GM12892 (cell line): Measurements from ENCODE around the gene VDR.
"Not testable (repeated sequence)": the region's sequence is repeated elsewhere in the genome, so short reads cannot be mapped to it uniquely, and the experiment has no call there.

Source experiments
- DNase-seq: peaks from one replicate; pipeline ENCODE4 v3.0.0; 2011; ENCODE audit not compliant: insufficient read length
- FAIRE-seq: peaks from 2 replicates; lab custom pipeline; 2011; peaks lifted over from hg19 to GRCh38; lab: Jason Lieb, UNC
- POLR2A ChIP-seq: IDR thresholded peaks from 2 replicates; pipeline ENCODE4 v1.6.1; 2011; ENCODE audit warnings: low read depth, low read length, control low read depth
- POLR2AphosphoS5 ChIP-seq: IDR thresholded peaks from 2 replicates; pipeline ENCODE4 v1.6.1; 2011; ENCODE audit warnings: low read depth, low read length, control low read depth
- TAF1 ChIP-seq: IDR thresholded peaks from 2 replicates; pipeline ENCODE4 v1.6.1; 2011; ENCODE audit warnings: low read depth, mild to moderate bottlenecking, control low read depth, low read length, borderline replicate concordance

Gene VDR

GRCh38 chr12:47848853-47849252, 55.9 kb downstream of the VDR start:
- TF ChIP-seq POLR2A (no peak), POLR2AphosphoS5 (no peak), TAF1 (no peak)
- FAIRE-seq = no peak
- no peak for DNase-seq

- TF ChIP-seq POLR2A (no peak), TAF1 (no peak), POLR2AphosphoS5 (no peak)
- no peak for FAIRE-seq
- no peak for DNase-seq
Measured at GRCh38 chr12:47846294-47846996, 58.3 kb downstream of the VDR start.

GRCh38 chr12:47845081-47845480, 59.7 kb downstream of the VDR start:
- no peak for DNase-seq
- no peak for FAIRE-seq
- no peak for TF ChIP-seq POLR2AphosphoS5
- no peak for TF ChIP-seq POLR2A
- TF ChIP-seq TAF1 = no peak

- FAIRE-seq (no peak), DNase-seq (no peak)
- TF ChIP-seq TAF1 (no peak), POLR2A (no peak), POLR2AphosphoS5 (no peak)
Measured at GRCh38 chr12:47844264-47845019, 60.4 kb downstream of the VDR start.

- DNase-seq = no peak
- FAIRE-seq = no peak
- TF ChIP-seq POLR2AphosphoS5 = 0 out of 2 replicates have a peak, but pooled peaks have one; percentile 37
- TF ChIP-seq TAF1 = no peak
Measured at GRCh38 chr12:47843226-47843980, 61.4 kb downstream of the VDR start.

GRCh38 chr12:47842543-47842942, 62.3 kb downstream of the VDR start:
- not testable (repeated sequence) for DNase-seq, FAIRE-seq

- DNase-seq (no peak), FAIRE-seq (no peak)
- no peak for TF ChIP-seq POLR2AphosphoS5
- no peak for TF ChIP-seq POLR2A
- no peak for TF ChIP-seq TAF1
Measured at GRCh38 chr12:47841910-47842309, 62.9 kb downstream of the VDR start.

GRCh38 chr12:47841501-47841900, 63.3 kb downstream of the VDR start:
- TF ChIP-seq POLR2A (no peak), POLR2AphosphoS5 (no peak), TAF1 (no peak)
- DNase-seq (no peak), FAIRE-seq (no peak)

GRCh38 chr12:47840571-47840970, 64.2 kb downstream of the VDR start:
- DNase-seq (no peak), FAIRE-seq (no peak)
- TF ChIP-seq POLR2A (no peak), TAF1 (no peak), POLR2AphosphoS5 (no peak)

GRCh38 chr12:47839214-47839876, 65.4 kb downstream of the VDR start:
- TF ChIP-seq TAF1 = no peak
- FAIRE-seq = no peak
- DNase-seq = no peak

- no peak for DNase-seq
- FAIRE-seq = no peak
- TF ChIP-seq TAF1 (no peak), POLR2AphosphoS5 (no peak), POLR2A (no peak)
Measured at GRCh38 chr12:47838286-47838931, 66.4 kb downstream of the VDR start.

- FAIRE-seq = peak; percentile 85
- no peak for DNase-seq
- TF ChIP-seq POLR2A (no peak), POLR2AphosphoS5 (no peak), TAF1 (no peak)
Measured at GRCh38 chr12:47837190-47838171, 67.3 kb downstream of the VDR start.
